Esophagus squamous epithelium (tissue), 4 donors: Measurements from ENCODE around the gene HAVCR1.

Experiments
- CTCF ChIP-seq, 6 experiments: fragments of 450-650 bp in 4 of 6; fragments of 200-600 bp in 2 of 6; sonication (generic) in 2 of 6; IDR thresholded peaks; one replicate each; pipeline ENCODE4 v1.5.1; 2016 to 2019; ENCODE audit warnings: antibody characterized with exemption in 6 of 6, mild to moderate bottlenecking in 4 of 6, moderate library complexity in 4 of 6
- POLR2A ChIP-seq, 4 donors: fragments of 450-650 bp; IDR thresholded peaks; one replicate each; pipeline ENCODE4 v1.6.1; 2017; ENCODE audit warnings: antibody characterized with exemption in 4 of 4, mild to moderate bottlenecking in 4 of 4, moderate library complexity in 3 of 4

- TF ChIP-seq CTCF (IDR thresholded peaks at IDR 0.05), result no peak
- TF ChIP-seq POLR2A (IDR thresholded peaks at IDR 0.05), result no peak
These were observed 7.2 kb downstream of the HAVCR1 start for GRCh38 chr5:157051604-157052245.
